HCT116 (cell line): ENCODE data around the gene ABCC9. TPM values are rescaled to one million over a fixed set of nuclear protein-coding genes. Genes with fewer than 3 reads are reported as not detected.

Experiments
- ATAC-seq: fragments of 200-7000 bp; cut with Tn5 transposase; 2 replicates; pipeline ENCODE4 v1.9.1; 2020; ENCODE audit warnings: mild to moderate bottlenecking, moderate library complexity
- BruUV-seq: library from RNA; stranded (reverse); fragments of 400-500 nt; replicated peaks from 2 replicates; lab custom pipeline; 2021; lab: Mats Ljungman, UMichigan
- CTCF ChIA-PET: fragments of 300-600 bp; sonication (Branson Sonifier 250); formaldehyde crosslinking; loops from one replicate; lab custom pipeline; 2021; ENCODE audit warnings: antibody characterized with exemption; lab: Charles Lee
- POLR2A ChIA-PET: fragments of 300-600, 350-600 bp; sonication (Branson Sonifier 250); formaldehyde crosslinking; loops from one replicate; lab custom pipeline; 2021; ENCODE audit warnings: antibody characterized with exemption; lab: Charles Lee
- RAD21 ChIA-PET, 2 experiments: fragments of 300-600 bp; sonication (Branson Sonifier 250); formaldehyde crosslinking; loops; one replicate each; lab custom pipeline; 2023; ENCODE audit warnings: low total read pairs in 2 of 2; ENCODE audit not compliant: uncharacterized antibody in 2 of 2, unreplicated experiment in 2 of 2, low non-redundant PET in 1 of 2; lab: Charles Lee
- DNase-seq: peaks from one replicate; pipeline ENCODE4 v3.0.0-alpha.2; 2010; ENCODE audit warnings: low read depth, low spot score
- H2AFZ ChIP-seq: fragments of 200-600 bp; shearing (Covaris generic), sonication (generic); 2 replicates; pipeline ENCODE4 v1.6.1; 2017; ENCODE audit warnings: low read depth, mixed run types, mixed read lengths, antibody characterized with exemption, low read length; ENCODE audit not compliant: poor library complexity, severe bottlenecking
- H3K27ac ChIP-seq: 2 replicates; pipeline ENCODE4 v1.5.1; 2012; ENCODE audit warnings: low read depth, low read length
- H3K27me3 ChIP-seq: fragments of 200-600 bp; sonication (generic); 2 replicates; pipeline ENCODE4 v1.6.1; 2016; ENCODE audit warnings: mixed run types, low read length, mixed read lengths; ENCODE audit not compliant: insufficient read depth
- H3K36me3 ChIP-seq, 2 experiments: fragments of 200-500 bp in 1 of 2; fragments of 200-600 bp in 1 of 2; sonication (Bioruptor generic) in 1 of 2; sonication (generic) in 1 of 2; 2 replicates each; pipeline versions ENCODE4 v1.5.1 to v1.6.1; 2014 to 2016; ENCODE audit warnings: low read length in 2 of 2, inconsistent platforms in 1 of 2, mixed read lengths in 1 of 2, mixed run types in 1 of 2; ENCODE audit not compliant: insufficient read depth in 2 of 2, control insufficient read depth in 1 of 2
- H3K4me1 ChIP-seq, 2 experiments: fragments of 200-600 bp in 1 of 2; sonication (generic) in 1 of 2; 2 replicates each; pipeline versions ENCODE4 v1.5.1 to v1.6.1; 2012 to 2017; ENCODE audit warnings: low read length in 2 of 2, inconsistent platforms in 1 of 2, mild to moderate bottlenecking in 1 of 2, mixed read lengths in 1 of 2, mixed run types in 1 of 2, moderate library complexity in 1 of 2; ENCODE audit not compliant: insufficient read depth in 2 of 2, control insufficient read depth in 1 of 2
- H3K4me2 ChIP-seq: fragments of 200-600 bp; sonication (generic); 2 replicates; pipeline ENCODE4 v1.6.1; 2017; ENCODE audit warnings: mixed run types, low read length, mixed read lengths
- H3K4me3 ChIP-seq, 2 experiments: fragments of 200-600 bp in 1 of 2; sonication (generic) in 1 of 2; replicated peaks in 1 of 2; 2 replicates each; pipeline ENCODE4 v1.5.1; 2011 to 2016; ENCODE audit warnings: low read length in 2 of 2, control low read depth in 1 of 2, low read depth in 1 of 2, mild to moderate bottlenecking in 1 of 2, mixed read lengths in 1 of 2, mixed run types in 1 of 2
- H3K79me2 ChIP-seq: fragments of 200-600 bp; sonication (generic); 2 replicates; pipeline ENCODE4 v1.6.1; 2017; ENCODE audit warnings: mild to moderate bottlenecking, mixed run types, low read length, moderate library complexity, mixed read lengths; ENCODE audit not compliant: insufficient read depth
- H3K9ac ChIP-seq: fragments of 200-600 bp; sonication (generic); 2 replicates; pipeline ENCODE4 v1.6.1; 2016; ENCODE audit warnings: low read length, mixed read lengths
- H3K9me2 ChIP-seq: fragments of 200-600 bp; sonication (generic), shearing (Covaris generic); 2 replicates; pipeline ENCODE4 v1.6.1; 2017; ENCODE audit warnings: mixed run types, mild to moderate bottlenecking, moderate library complexity; ENCODE audit not compliant: insufficient read depth
- H3K9me3 ChIP-seq, 2 experiments: fragments of 200-500 bp in 1 of 2; fragments of 200-600 bp in 1 of 2; sonication (Bioruptor generic) in 1 of 2; sonication (generic) in 1 of 2; 2 replicates each; pipeline ENCODE4 v1.6.1; 2014 to 2017; ENCODE audit warnings: low read length in 2 of 2, mixed read lengths in 2 of 2, inconsistent platforms in 1 of 2, low read depth in 1 of 2, mild to moderate bottlenecking in 1 of 2, mixed run types in 1 of 2, moderate library complexity in 1 of 2; ENCODE audit not compliant: control insufficient read depth in 1 of 2, insufficient read depth in 1 of 2
- H4K20me1 ChIP-seq: fragments of 200-600 bp; sonication (generic), shearing (Covaris generic); 2 replicates; pipeline ENCODE4 v1.6.1; 2017; ENCODE audit warnings: mixed run types, mild to moderate bottlenecking, moderate library complexity; ENCODE audit not compliant: insufficient read depth
- CBX3 ChIP-seq: IDR thresholded peaks from 2 replicates; pipeline ENCODE4 v1.6.1; 2012; ENCODE audit warnings: low read depth
- CEBPB ChIP-seq: IDR thresholded peaks from 2 replicates; pipeline ENCODE4 v1.6.1; 2012; ENCODE audit warnings: low read depth
- EGR1 ChIP-seq: IDR thresholded peaks from 2 replicates; pipeline ENCODE4 v1.6.1; 2012; ENCODE audit warnings: low read depth
- ELF1 ChIP-seq: IDR thresholded peaks from 2 replicates; pipeline ENCODE4 v1.6.1; 2012; ENCODE audit warnings: low read depth, borderline replicate concordance
- EZH2phosphoT487 ChIP-seq: fragments of 200-600 bp; IDR thresholded peaks from 2 replicates; pipeline ENCODE4 v1.6.1; 2018; ENCODE audit warnings: antibody characterized with exemption, borderline replicate concordance
- FOSL1 ChIP-seq: IDR thresholded peaks from 2 replicates; pipeline ENCODE4 v1.6.1; 2012; ENCODE audit warnings: low read depth
- JUND ChIP-seq: IDR thresholded peaks from 2 replicates; pipeline ENCODE4 v1.6.1; 2012
- POLR2A ChIP-seq: IDR thresholded peaks from 2 replicates; pipeline ENCODE4 v1.7.0; 2011; ENCODE audit warnings: borderline replicate concordance; ENCODE audit not compliant: insufficient read depth, insufficient read length; ENCODE audit errors: extremely low read depth
- POLR2AphosphoS5 ChIP-seq: IDR thresholded peaks from 2 replicates; pipeline ENCODE4 v1.6.1; 2011; ENCODE audit warnings: mild to moderate bottlenecking, low read depth, low read length, moderate library complexity
- RAD21 ChIP-seq: IDR thresholded peaks from 2 replicates; pipeline ENCODE4 v1.6.1; 2012; ENCODE audit warnings: low read depth, mild to moderate bottlenecking
- SP1 ChIP-seq: IDR thresholded peaks from 2 replicates; pipeline ENCODE4 v1.6.1; 2012; ENCODE audit warnings: low read depth
- SRF ChIP-seq: IDR thresholded peaks from 2 replicates; pipeline ENCODE4 v1.6.1; 2012; ENCODE audit warnings: low read depth
- TCF7L2 ChIP-seq: IDR thresholded peaks from 2 replicates; pipeline ENCODE4 v1.7.0; 2011; ENCODE audit warnings: borderline replicate concordance, inconsistent platforms; ENCODE audit not compliant: insufficient read depth, insufficient read length; ENCODE audit errors: extremely low read depth
- YY1 ChIP-seq: IDR thresholded peaks from 2 replicates; pipeline ENCODE4 v1.6.1; 2011; ENCODE audit warnings: low read length, low read depth, moderate library complexity, mild to moderate bottlenecking; ENCODE audit not compliant: insufficient replicate concordance; ENCODE audit errors: extremely low read depth
- ZFX ChIP-seq: fragments of 450-650 bp; IDR thresholded peaks from 2 replicates; pipeline ENCODE4 v1.6.1; 2017
- ZNF274 ChIP-seq: fragments of 200-500 bp; sonication (Bioruptor generic); IDR thresholded peaks from 2 replicates; pipeline ENCODE4 v1.6.1; 2014; ENCODE audit warnings: mild to moderate bottlenecking, low read depth, low read length, inconsistent platforms
- intact Hi-C: fragments of 100-400 bp; cut with micrococcal nuclease; formaldehyde crosslinking; loops from 2 replicates; pipeline ENCODE4 v1.10.0; 2022
- total RNA-seq: library from RNA; stranded (reverse); gene quantifications from one replicate; pipeline ENCODE4 v1.2.1, GENCODE V29; 2021; ENCODE audit not compliant: unreplicated experiment
- TF ChIP-seq, protein P1 (sequence below): IDR thresholded peaks from 2 replicates; pipeline ENCODE4 v1.6.1; 2012
- TF ChIP-seq, protein P2 (sequence below): IDR thresholded peaks from 2 replicates; pipeline ENCODE4 v1.6.1; 2011; ENCODE audit warnings: mild to moderate bottlenecking, low read length, moderate library complexity; ENCODE audit not compliant: insufficient replicate concordance; ENCODE audit errors: extremely low read depth
- TF ChIP-seq, protein P3 (sequence below), 3 experiments: fragments of 200-600 bp in 1 of 3; sonication (generic) in 1 of 3; IDR thresholded peaks in 2 of 3; conservative IDR thresholded peaks in 1 of 3; 2 replicates each; pipeline ENCODE4 v1.5.1; 2012 to 2017; ENCODE audit warnings: low read depth in 2 of 3, low read length in 2 of 3, antibody characterized with exemption in 1 of 3, borderline replicate concordance in 1 of 3, control low read depth in 1 of 3, mild to moderate bottlenecking in 1 of 3, mixed read lengths in 1 of 3, mixed run types in 1 of 3, moderate library complexity in 1 of 3; ENCODE audit not compliant: insufficient read depth in 1 of 3

The ABCC9 gene
- total RNA-seq, 1 experiment from 2014 or later = 0.05 TPM

DNA sequence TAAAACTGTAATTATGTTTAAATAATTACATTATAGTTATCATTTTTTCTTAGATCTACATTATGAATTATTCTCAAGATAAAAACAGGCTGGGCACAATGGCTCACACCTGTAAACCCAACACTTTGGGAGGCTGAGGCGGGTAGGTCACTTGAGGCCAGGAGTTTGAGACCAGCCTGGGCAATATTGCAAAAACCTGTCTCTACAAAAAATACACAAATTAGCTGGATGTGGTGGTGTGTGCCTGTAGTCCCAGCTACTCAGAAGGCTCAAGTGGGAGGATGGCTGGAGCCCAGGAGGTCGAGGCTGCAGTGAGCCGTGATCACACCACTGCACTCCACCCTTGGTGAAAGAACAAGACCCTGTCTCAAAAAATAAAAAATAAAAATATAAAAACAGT is 126.4 kb downstream of the ABCC9 start:
- Histone ChIP-seq H4K20me1 (no peaks in the 10 kb centered on the region), H3K4me3 (no peak overlapping the region), H3K4me1 (no peaks in the 10 kb centered on the region)
- RAD21 ChIA-PET = no interaction called here
- no peak for TF ChIP-seq POLR2A
- TF ChIP-seq EZH2phosphoT487 = no peak
- TF ChIP-seq JUND = no peak
- TF ChIP-seq TCF7L2 = no peak
- TF ChIP-seq, protein P1, sequence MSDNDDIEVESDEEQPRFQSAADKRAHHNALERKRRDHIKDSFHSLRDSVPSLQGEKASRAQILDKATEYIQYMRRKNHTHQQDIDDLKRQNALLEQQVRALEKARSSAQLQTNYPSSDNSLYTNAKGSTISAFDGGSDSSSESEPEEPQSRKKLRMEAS = no peak
- TF ChIP-seq SP1 = no peak
- no peak for TF ChIP-seq RAD21
- no peak for TF ChIP-seq FOSL1
- no peak for TF ChIP-seq ZFX
- TF ChIP-seq POLR2AphosphoS5 = no peak
- no peak for TF ChIP-seq ZNF274
- TF ChIP-seq CBX3 = no peak
- TF ChIP-seq SRF = no peak
- TF ChIP-seq CEBPB = no peak
- TF ChIP-seq, all 23 proteins: peak for 0
- Histone ChIP-seq H3K9me3 (no peaks in the 10 kb centered on the region), H2AFZ (no peak overlapping the region), H3K79me2 (no peaks in the 10 kb centered on the region), H3K4me2 (no peak overlapping the region), H3K27me3 (no peaks in the 10 kb centered on the region), H3K36me3 (no peaks in the 10 kb centered on the region), H3K9ac (no peak overlapping the region), H3K27ac (no peak overlapping the region), H3K9me2 (no peaks in the 10 kb centered on the region)
- POLR2A ChIA-PET = no interaction called here
- no TSS peak for BruUV-seq
- DNase-seq (no peak), ATAC-seq (no peak)
- intact Hi-C loops = no loop called here
- CTCF ChIA-PET = no interaction called here

DNA sequence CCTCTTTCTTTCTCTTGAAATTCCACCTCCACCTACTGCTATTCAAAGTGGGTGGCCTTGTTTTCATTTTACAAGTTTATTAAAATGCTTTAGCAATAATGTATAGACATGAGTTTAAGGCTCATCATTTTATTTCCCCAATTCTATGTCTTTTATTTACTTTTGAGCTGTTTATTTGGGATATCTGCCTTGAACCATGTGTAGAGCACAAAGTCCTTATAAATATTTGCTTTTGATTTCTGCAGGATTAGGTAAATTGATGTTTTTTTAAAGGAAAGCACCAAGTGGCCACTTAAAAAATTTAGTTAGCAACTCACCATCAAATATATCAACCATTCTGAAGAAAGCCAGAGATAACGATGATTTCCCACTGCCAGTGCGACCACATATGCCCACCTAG is 126.9 kb downstream of the ABCC9 start:
- POLR2A ChIA-PET = no interaction called here
- H3K79me2 ChIP-seq = no peaks in the 10 kb centered on the region
- no peak overlapping the region for H3K4me2 ChIP-seq
- no TSS peak for BruUV-seq
- no peaks in the 10 kb centered on the region for H3K36me3 ChIP-seq
- H3K27me3 ChIP-seq = no peaks in the 10 kb centered on the region
- H3K4me1 ChIP-seq = no peaks in the 10 kb centered on the region
- no peak overlapping the region for H2AFZ ChIP-seq
- H3K4me3 ChIP-seq = no peak overlapping the region
- intact Hi-C loops = no loop called here
- no peaks in the 10 kb centered on the region for H3K9me2 ChIP-seq
- H3K9ac ChIP-seq = no peak overlapping the region
- DNase-seq = no peak
- RAD21 ChIA-PET = no interaction called here
- CTCF ChIA-PET = no interaction called here
- no peak for ATAC-seq
- no peaks in the 10 kb centered on the region for H4K20me1 ChIP-seq
- H3K27ac ChIP-seq = no peak overlapping the region
- H3K9me3 ChIP-seq = no peaks in the 10 kb centered on the region
- no peak for TF ChIP-seq CEBPB
- TF ChIP-seq, protein P2, sequence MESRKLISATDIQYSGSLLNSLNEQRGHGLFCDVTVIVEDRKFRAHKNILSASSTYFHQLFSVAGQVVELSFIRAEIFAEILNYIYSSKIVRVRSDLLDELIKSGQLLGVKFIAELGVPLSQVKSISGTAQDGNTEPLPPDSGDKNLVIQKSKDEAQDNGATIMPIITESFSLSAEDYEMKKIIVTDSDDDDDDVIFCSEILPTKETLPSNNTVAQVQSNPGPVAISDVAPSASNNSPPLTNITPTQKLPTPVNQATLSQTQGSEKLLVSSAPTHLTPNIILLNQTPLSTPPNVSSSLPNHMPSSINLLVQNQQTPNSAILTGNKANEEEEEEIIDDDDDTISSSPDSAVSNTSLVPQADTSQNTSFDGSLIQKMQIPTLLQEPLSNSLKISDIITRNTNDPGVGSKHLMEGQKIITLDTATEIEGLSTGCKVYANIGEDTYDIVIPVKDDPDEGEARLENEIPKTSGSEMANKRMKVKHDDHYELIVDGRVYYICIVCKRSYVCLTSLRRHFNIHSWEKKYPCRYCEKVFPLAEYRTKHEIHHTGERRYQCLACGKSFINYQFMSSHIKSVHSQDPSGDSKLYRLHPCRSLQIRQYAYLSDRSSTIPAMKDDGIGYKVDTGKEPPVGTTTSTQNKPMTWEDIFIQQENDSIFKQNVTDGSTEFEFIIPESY = no peak
- no peak for TF ChIP-seq POLR2A
- no peak for TF ChIP-seq CBX3
- no peak for TF ChIP-seq YY1
- no peak for TF ChIP-seq RAD21
- TF ChIP-seq EZH2phosphoT487 = no peak
- no peak for TF ChIP-seq ELF1
- TF ChIP-seq EGR1 = no peak
- TF ChIP-seq SP1 = no peak
- TF ChIP-seq, protein P3, sequence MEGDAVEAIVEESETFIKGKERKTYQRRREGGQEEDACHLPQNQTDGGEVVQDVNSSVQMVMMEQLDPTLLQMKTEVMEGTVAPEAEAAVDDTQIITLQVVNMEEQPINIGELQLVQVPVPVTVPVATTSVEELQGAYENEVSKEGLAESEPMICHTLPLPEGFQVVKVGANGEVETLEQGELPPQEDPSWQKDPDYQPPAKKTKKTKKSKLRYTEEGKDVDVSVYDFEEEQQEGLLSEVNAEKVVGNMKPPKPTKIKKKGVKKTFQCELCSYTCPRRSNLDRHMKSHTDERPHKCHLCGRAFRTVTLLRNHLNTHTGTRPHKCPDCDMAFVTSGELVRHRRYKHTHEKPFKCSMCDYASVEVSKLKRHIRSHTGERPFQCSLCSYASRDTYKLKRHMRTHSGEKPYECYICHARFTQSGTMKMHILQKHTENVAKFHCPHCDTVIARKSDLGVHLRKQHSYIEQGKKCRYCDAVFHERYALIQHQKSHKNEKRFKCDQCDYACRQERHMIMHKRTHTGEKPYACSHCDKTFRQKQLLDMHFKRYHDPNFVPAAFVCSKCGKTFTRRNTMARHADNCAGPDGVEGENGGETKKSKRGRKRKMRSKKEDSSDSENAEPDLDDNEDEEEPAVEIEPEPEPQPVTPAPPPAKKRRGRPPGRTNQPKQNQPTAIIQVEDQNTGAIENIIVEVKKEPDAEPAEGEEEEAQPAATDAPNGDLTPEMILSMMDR (IDR thresholded peaks at IDR 0.05 in 2 of 3, conservative IDR thresholded peaks at IDR 0.05 in 1 of 3; ENCODE audit: borderline replicate concordance in 1 of 3, insufficient read depth in 1 of 3, low read depth in 2 of 3, low read length in 2 of 3) = no peak
- TF ChIP-seq SRF = no peak
